SK-N-SH (cell line): Measurements from ENCODE around the gene FAM78A. TPM values are rescaled to one million over a fixed set of nuclear protein-coding genes. Genes with fewer than 3 reads are reported as not detected.

Source experiments
- CTCF ChIA-PET: fragments of 300-600, 350-600 bp; formaldehyde crosslinking; extraction: SDS; loops from one replicate; lab custom pipeline; 2021; lab: Yijun Ruan, JAX
- POLR2A ChIA-PET: fragments of 350-600 bp; sonication (Branson Sonifier 250); formaldehyde crosslinking; extraction: SDS; loops from one replicate; lab custom pipeline; 2020; ENCODE audit warnings: antibody characterized with exemption, inconsistent platforms; lab: Yijun Ruan, JAX
- DNase-seq: peaks from one replicate; pipeline ENCODE4 v3.0.0; 2012
- H2AFZ ChIP-seq: fragments of 200-600 bp; sonication (generic); 2 replicates; pipeline ENCODE4 v1.8.1; 2016; ENCODE audit warnings: antibody characterized with exemption, mild to moderate bottlenecking, low read depth
- H3F3A ChIP-seq: fragments of 200-600 bp; sonication (generic); replicated peaks from 2 replicates; pipeline ENCODE3; 2016; ENCODE audit warnings: antibody characterized with exemption, mild to moderate bottlenecking; ENCODE audit not compliant: insufficient read depth
- H3K27ac ChIP-seq, 2 experiments: fragments of 200-500 bp in 1 of 2; fragments of 200-600 bp in 1 of 2; sonication (Bioruptor generic) in 1 of 2; sonication (generic), shearing (Covaris generic) in 1 of 2; 2 replicates each; pipeline versions ENCODE4 v1.5.1 to v1.6.1; 2014 to 2016; ENCODE audit warnings: low read depth in 2 of 2, inconsistent platforms in 1 of 2, low read length in 1 of 2, mild to moderate bottlenecking in 1 of 2, mixed read lengths in 1 of 2
- H3K27me3 ChIP-seq: fragments of 200-600 bp; sonication (generic), shearing (Covaris generic); 2 replicates; pipeline ENCODE4 v1.6.1; 2016; ENCODE audit warnings: mixed run types; ENCODE audit not compliant: insufficient read depth
- H3K36me3 ChIP-seq, 2 experiments: fragments of 200-500 bp in 1 of 2; fragments of 200-600 bp in 1 of 2; sonication (Bioruptor generic) in 1 of 2; sonication (generic) in 1 of 2; replicated peaks in 1 of 2; 2 replicates each; pipeline versions ENCODE3 to v1.5.1; 2014 to 2016; ENCODE audit warnings: low read length in 1 of 2, mild to moderate bottlenecking in 1 of 2; ENCODE audit not compliant: insufficient read depth in 2 of 2, control insufficient read depth in 1 of 2
- H3K4me1 ChIP-seq, 2 experiments: fragments of 200-500 bp in 1 of 2; fragments of 200-600 bp in 1 of 2; sonication (Bioruptor generic) in 1 of 2; sonication (generic), shearing (Covaris generic) in 1 of 2; 2 replicates each; pipeline versions ENCODE4 v1.5.1 to v1.6.1; 2014 to 2016; ENCODE audit warnings: low read depth in 1 of 2, low read length in 1 of 2, mixed run types in 1 of 2; ENCODE audit not compliant: insufficient read depth in 2 of 2, control insufficient read depth in 1 of 2
- H3K4me2 ChIP-seq: fragments of 200-600 bp; sonication (generic), shearing (Covaris generic); 2 replicates; pipeline ENCODE4 v1.6.1; 2017; ENCODE audit warnings: mixed run types
- H3K4me3 ChIP-seq, 2 experiments: fragments of 200-500 bp in 1 of 2; fragments of 200-600 bp in 1 of 2; sonication (Bioruptor generic) in 1 of 2; sonication (generic), shearing (Covaris generic) in 1 of 2; 2 replicates each; pipeline versions ENCODE4 v1.5.1 to v1.8.1; 2014 to 2016; ENCODE audit warnings: low read depth in 2 of 2, inconsistent platforms in 1 of 2, low read length in 1 of 2, mild to moderate bottlenecking in 1 of 2, mixed read lengths in 1 of 2, moderate library complexity in 1 of 2
- H3K79me2 ChIP-seq: fragments of 200-600 bp; sonication (generic); 2 replicates; pipeline ENCODE4 v1.8.1; 2017; ENCODE audit warnings: mild to moderate bottlenecking; ENCODE audit not compliant: insufficient read depth
- H3K9ac ChIP-seq: fragments of 200-600 bp; sonication (generic); 2 replicates; pipeline ENCODE4 v1.6.1; 2017; ENCODE audit warnings: mixed run types
- H3K9me2 ChIP-seq: fragments of 200-600 bp; sonication (generic); 2 replicates; pipeline ENCODE4 v1.6.1; 2017; ENCODE audit warnings: mixed run types
- H3K9me3 ChIP-seq: fragments of 200-600 bp; sonication (generic); 2 replicates; pipeline ENCODE4 v1.6.1; 2017; ENCODE audit warnings: mixed run types, mild to moderate bottlenecking, moderate library complexity
- H4K20me1 ChIP-seq: fragments of 200-600 bp; sonication (generic); 2 replicates; pipeline ENCODE4 v1.6.1; 2017; ENCODE audit warnings: mild to moderate bottlenecking, mixed run types; ENCODE audit not compliant: insufficient read depth
- FOSL2 ChIP-seq: IDR thresholded peaks from 2 replicates; pipeline ENCODE4 v1.4.0; 2012; ENCODE audit warnings: low read depth, mild to moderate bottlenecking, moderate library complexity, borderline replicate concordance
- FOXJ3 ChIP-seq: sonication (generic); formaldehyde crosslinking; IDR thresholded peaks from 2 replicates; pipeline ENCODE4 v1.5.1; 2020; ENCODE audit warnings: mild to moderate bottlenecking, missing genetic modification reagents
- GABPA ChIP-seq: IDR thresholded peaks from 2 replicates; pipeline ENCODE4 v1.4.0; 2012; ENCODE audit warnings: low read depth, mild to moderate bottlenecking
- MEF2A ChIP-seq: IDR thresholded peaks from 2 replicates; pipeline ENCODE4 v1.4.0; 2012; ENCODE audit warnings: low read depth, borderline replicate concordance
- MXI1 ChIP-seq: IDR thresholded peaks from 2 replicates; pipeline ENCODE4 v1.6.1; 2012; ENCODE audit warnings: mild to moderate bottlenecking, low read depth, low read length, improper control_type of control experiment
- NRF1 ChIP-seq: IDR thresholded peaks from 2 replicates; pipeline ENCODE4 v1.6.1; 2012; ENCODE audit warnings: low read depth, mild to moderate bottlenecking, low read length
- POLR2AphosphoS5 ChIP-seq: IDR thresholded peaks from 2 replicates; pipeline ENCODE4 v1.6.1; 2012; ENCODE audit warnings: low read depth, low read length
- RCOR1 ChIP-seq: fragments of 150-350 bp; IDR thresholded peaks from 2 replicates; pipeline ENCODE4 v1.6.1; 2017; ENCODE audit warnings: antibody characterized with exemption, low read length
- SIN3A ChIP-seq: IDR thresholded peaks from 2 replicates; pipeline ENCODE4 v1.6.1; 2012; ENCODE audit warnings: low read depth, mild to moderate bottlenecking, low read length, moderate library complexity, borderline replicate concordance
- TCF12 ChIP-seq: IDR thresholded peaks from 2 replicates; pipeline ENCODE4 v1.4.0; 2012
- TEAD4 ChIP-seq: IDR thresholded peaks from 2 replicates; pipeline ENCODE4 v1.4.0; 2012; ENCODE audit warnings: mild to moderate bottlenecking, borderline replicate concordance; ENCODE audit not compliant: insufficient read depth
- YY1 ChIP-seq: IDR thresholded peaks from 2 replicates; pipeline ENCODE4 v1.4.0; 2012; ENCODE audit warnings: low read depth, mild to moderate bottlenecking
- WGBS: methylation state at CpG from one replicate; pipeline ENCODE4 v1.1.6; 2017; ENCODE audit warnings: low lambda C conversion rate; 5-methylcytosine and 5-hydroxymethylcytosine counted together
- polyA plus RNA-seq, 3 experiments: library from polyadenylated mRNA; depleted of rRNA; stranded (reverse); fragments of >200 nt; gene quantifications; 2 replicates each; pipeline ENCODE4 v1.2.3, GENCODE V29; 2012
- TF ChIP-seq, protein P1 (sequence below): IDR thresholded peaks from 2 replicates; pipeline ENCODE4 v1.4.0; 2012; ENCODE audit warnings: low read depth, borderline replicate concordance
- TF ChIP-seq, protein P2 (sequence below): fragments of 150-350 bp; IDR thresholded peaks from 2 replicates; pipeline ENCODE4 v1.6.1; 2016; ENCODE audit warnings: mild to moderate bottlenecking, low read depth, low read length
- TF ChIP-seq, protein P3 (sequence below): IDR thresholded peaks from 2 replicates; pipeline ENCODE4 v1.4.0; 2012; ENCODE audit warnings: low read depth, borderline replicate concordance
- TF ChIP-seq, protein P4 (sequence below): fragments of 200-600 bp; sonication (generic); IDR thresholded peaks from 2 replicates; pipeline ENCODE4 v1.6.1; 2017; ENCODE audit warnings: antibody characterized with exemption, mild to moderate bottlenecking, moderate library complexity

FAM78A gene
- polyA plus RNA-seq, 1 of the 3 experiments (the other 2 are of a cell fraction), result 1.0 TPM

DNA sequence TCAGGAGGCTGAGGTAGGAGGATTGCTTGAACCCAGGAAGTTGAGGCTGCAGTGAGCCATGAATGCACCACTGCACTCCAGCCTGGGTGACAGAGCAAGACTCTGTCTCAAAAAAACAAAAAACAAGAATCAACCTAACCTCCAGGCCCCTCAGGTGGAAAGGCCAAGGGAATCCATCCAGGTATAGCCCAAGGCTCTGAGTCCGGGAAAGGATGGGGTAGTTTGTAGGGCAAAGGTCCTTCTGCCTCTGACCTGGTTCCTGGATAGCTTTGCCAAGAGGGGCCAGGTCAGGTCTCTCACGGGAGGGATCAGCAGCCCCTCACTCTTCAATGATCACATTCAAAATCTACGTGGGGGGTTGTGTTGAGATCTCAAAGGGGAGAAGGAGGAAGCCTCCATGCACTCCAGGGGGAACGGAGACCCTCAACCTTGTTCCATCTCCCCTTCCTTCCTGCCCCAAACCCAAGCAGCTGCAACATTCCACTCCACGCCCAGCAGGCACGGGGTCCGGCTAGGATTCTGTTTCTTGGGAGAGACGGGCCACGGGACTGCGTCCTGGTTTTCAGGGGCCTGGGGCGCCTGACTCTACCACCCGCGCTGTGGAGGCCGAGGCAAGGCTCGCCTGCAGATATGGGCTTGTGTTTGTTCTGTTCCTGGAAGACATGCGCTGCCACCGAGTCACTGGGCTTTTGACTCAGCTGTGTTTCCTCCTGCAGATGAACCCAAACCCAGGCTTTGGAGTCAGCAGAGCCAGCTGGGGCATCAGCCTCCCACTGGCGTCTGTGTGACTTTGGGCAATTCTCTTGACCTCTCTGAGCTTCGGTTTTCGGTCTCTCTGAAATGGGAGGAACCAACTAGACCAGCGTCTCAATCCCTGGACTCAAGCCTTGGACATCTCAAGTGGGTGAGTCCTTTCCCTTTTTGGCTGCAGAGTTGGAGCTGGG, 48.7 kb upstream of the FAM78A start:
- Histone ChIP-seq H3K79me2 (no peaks in the 10 kb centered on the region), H3K27ac (no peak overlapping the region), H3K4me3 (no peak overlapping the region), H2AFZ (no peak overlapping the region), H3K9me3 (no peaks in the 10 kb centered on the region), H3K27me3 (no peaks in the 10 kb centered on the region), H3K36me3 (no peaks in the 10 kb centered on the region)
- no peak for DNase-seq
- TF ChIP-seq POLR2AphosphoS5 (no peak), RCOR1 (no peak), TCF12 (no peak), TEAD4 (no peak), FOXJ3 (CRISPR knock-in tag) (no peak), SIN3A (no peak), FOSL2 (no peak), MXI1 (no peak), MEF2A (no peak), GABPA (no peak), YY1 (no peak), NRF1 (no peak)
- TF ChIP-seq, protein P1, sequence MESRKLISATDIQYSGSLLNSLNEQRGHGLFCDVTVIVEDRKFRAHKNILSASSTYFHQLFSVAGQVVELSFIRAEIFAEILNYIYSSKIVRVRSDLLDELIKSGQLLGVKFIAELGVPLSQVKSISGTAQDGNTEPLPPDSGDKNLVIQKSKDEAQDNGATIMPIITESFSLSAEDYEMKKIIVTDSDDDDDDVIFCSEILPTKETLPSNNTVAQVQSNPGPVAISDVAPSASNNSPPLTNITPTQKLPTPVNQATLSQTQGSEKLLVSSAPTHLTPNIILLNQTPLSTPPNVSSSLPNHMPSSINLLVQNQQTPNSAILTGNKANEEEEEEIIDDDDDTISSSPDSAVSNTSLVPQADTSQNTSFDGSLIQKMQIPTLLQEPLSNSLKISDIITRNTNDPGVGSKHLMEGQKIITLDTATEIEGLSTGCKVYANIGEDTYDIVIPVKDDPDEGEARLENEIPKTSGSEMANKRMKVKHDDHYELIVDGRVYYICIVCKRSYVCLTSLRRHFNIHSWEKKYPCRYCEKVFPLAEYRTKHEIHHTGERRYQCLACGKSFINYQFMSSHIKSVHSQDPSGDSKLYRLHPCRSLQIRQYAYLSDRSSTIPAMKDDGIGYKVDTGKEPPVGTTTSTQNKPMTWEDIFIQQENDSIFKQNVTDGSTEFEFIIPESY, result no peak
- TF ChIP-seq, protein P2, sequence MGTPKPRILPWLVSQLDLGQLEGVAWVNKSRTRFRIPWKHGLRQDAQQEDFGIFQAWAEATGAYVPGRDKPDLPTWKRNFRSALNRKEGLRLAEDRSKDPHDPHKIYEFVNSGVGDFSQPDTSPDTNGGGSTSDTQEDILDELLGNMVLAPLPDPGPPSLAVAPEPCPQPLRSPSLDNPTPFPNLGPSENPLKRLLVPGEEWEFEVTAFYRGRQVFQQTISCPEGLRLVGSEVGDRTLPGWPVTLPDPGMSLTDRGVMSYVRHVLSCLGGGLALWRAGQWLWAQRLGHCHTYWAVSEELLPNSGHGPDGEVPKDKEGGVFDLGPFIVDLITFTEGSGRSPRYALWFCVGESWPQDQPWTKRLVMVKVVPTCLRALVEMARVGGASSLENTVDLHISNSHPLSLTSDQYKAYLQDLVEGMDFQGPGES, result no peak
- TF ChIP-seq, protein P3, sequence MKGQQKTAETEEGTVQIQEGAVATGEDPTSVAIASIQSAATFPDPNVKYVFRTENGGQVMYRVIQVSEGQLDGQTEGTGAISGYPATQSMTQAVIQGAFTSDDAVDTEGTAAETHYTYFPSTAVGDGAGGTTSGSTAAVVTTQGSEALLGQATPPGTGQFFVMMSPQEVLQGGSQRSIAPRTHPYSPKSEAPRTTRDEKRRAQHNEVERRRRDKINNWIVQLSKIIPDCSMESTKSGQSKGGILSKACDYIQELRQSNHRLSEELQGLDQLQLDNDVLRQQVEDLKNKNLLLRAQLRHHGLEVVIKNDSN, result no peak
- TF ChIP-seq, protein P4, sequence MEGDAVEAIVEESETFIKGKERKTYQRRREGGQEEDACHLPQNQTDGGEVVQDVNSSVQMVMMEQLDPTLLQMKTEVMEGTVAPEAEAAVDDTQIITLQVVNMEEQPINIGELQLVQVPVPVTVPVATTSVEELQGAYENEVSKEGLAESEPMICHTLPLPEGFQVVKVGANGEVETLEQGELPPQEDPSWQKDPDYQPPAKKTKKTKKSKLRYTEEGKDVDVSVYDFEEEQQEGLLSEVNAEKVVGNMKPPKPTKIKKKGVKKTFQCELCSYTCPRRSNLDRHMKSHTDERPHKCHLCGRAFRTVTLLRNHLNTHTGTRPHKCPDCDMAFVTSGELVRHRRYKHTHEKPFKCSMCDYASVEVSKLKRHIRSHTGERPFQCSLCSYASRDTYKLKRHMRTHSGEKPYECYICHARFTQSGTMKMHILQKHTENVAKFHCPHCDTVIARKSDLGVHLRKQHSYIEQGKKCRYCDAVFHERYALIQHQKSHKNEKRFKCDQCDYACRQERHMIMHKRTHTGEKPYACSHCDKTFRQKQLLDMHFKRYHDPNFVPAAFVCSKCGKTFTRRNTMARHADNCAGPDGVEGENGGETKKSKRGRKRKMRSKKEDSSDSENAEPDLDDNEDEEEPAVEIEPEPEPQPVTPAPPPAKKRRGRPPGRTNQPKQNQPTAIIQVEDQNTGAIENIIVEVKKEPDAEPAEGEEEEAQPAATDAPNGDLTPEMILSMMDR, result no peak
- TF ChIP-seq, all 33 proteins: peak for 0
- no peaks in the 10 kb centered on the region for H3F3A ChIP-seq
- ChIA-PET CTCF (interaction anchor here (1.3 to 6.4 kb wide), 3 partner anchors 10 to 25 kb away, joined by 4 to 43 read pairs (median 7); no protein-coding TSS in a partner anchor), POLR2A (interaction anchor here (0.6 kb wide), 1 partner anchor 30 kb away, joined by 4 read pairs; no protein-coding TSS in a partner anchor)
- H4K20me1 ChIP-seq, result no peaks in the 10 kb centered on the region
- H3K4me2 ChIP-seq, result no peak overlapping the region
- peaks cover 0 to 2% of the 10 kb centered on the region in 2 experiments; a peak in 1 of 4 replicates for H3K4me1 ChIP-seq
- H3K9ac ChIP-seq, result no peak overlapping the region
- no peaks in the 10 kb centered on the region for H3K9me2 ChIP-seq
- 82% methylated on average over 18 of the region's 21 CpGs for WGBS
